CD4-positive, alpha-beta T cell treated with Interleukin-10 for 1 hour (primary cell): ENCODE measurements around the gene SLC22A4.

ENCODE experiments used
- DNase-seq: peaks from one replicate; pipeline ENCODE4 v3.0.0-alpha.2; 2020

The SLC22A4 gene

DNA sequence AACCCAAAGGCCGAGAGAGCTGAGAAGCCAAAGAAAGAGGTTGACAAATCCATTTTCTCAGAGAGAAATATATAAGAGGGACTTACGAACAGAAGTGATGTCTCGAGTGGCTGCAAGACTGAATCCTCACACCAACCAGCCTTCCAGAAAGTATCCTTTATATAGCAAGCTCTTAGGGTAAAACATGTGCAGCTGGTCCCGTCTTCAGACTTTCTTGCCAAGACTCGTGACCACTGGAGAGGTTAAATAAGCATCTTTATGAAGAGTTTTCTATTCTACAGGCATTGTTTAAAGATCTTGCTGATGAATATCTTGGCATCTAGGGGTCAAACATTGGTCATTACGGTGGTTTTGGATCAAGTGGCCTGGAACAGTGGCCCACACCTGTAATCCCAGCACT lies 16.9 kb upstream of the SLC22A4 start:
- no peak for DNase-seq

DNA sequence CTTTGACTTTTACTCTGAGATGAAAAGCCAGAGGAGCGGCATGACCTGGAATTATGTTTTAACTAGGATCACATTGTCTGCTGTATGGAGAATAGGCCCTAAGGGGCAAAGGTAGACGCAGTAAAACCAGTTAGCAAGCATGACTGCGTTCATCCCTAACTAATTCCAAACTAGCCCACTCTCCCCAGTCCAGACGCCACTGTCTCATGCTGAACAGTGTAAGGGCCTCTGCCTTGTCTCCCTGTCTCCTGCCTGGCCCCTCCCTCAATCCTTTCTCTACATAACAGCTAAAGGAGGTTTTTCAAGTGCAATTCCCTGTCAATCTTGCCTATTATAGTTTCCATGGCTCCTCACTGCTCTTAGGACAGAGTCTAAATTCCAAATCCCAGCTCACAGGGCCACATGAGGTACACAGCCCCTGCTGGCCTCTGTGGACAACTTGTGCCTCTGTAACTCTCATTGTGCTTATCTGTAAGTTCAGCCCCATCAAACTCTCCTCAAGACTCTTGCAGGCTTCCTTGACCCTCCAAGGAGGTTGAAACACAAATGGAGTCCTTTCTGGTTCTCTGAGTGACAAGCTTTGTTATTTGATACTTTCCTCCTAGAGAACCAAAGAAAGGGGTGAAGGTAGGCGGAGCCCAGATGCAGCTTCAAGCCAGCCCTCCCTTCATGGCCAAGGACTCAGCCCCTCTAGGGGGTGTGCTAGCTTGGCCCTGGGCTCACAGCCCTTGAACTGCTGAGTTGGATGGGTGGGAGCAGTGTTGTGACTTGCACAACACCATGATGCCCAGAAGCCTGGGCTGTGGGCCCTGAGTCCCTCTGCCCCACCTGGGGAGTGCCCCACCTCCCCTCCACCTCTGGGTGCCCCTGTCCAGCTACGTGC lies 16.0 kb upstream of the SLC22A4 start:
- DNase-seq, result no peak

GRCh38 chr5:132279801-132280200 lies 14.4 kb upstream of the SLC22A4 start:
- DNase-seq, result no peak

DNA sequence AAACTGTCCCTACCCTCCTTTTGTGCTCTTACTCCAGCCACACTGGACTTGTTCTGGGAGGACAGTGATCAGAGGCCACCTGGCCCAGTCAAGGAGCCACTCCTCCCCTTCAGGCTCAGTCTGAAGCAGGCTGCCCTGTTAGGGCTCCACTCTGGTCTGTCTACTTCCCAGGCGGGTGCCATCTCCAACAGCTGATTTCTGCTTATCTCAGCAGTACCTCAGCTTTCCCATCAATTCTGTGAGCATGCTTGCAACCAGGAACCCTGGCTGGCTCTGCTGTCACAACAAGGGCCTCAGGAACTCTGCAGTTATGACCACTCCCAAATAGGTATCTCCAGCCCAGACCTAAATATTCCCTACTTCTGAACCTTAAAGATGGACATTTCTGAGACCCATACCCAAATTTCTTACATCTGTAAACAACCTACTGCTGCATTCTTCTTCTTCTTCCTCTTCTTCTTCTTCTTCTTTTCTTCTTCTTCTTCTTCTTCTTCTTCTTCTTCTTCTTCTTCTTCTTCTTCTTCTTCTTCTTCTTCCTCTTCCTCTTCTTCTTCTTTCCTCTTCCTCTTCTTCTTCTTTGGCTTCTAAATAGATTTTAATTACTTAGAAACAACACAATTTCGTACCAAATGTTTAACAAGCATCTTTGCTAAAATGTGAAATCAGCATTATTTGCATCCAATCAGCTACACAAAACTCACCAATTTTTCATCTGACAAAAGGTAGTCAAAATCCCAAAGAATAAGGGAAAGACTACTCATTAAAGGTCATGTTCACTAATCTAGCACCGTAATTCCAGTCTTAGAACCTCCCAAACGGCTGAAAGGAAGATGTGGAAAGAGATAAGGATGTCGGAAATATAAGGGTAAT lies 13.6 kb upstream of the SLC22A4 start:
- DNase-seq, result no peak

DNA sequence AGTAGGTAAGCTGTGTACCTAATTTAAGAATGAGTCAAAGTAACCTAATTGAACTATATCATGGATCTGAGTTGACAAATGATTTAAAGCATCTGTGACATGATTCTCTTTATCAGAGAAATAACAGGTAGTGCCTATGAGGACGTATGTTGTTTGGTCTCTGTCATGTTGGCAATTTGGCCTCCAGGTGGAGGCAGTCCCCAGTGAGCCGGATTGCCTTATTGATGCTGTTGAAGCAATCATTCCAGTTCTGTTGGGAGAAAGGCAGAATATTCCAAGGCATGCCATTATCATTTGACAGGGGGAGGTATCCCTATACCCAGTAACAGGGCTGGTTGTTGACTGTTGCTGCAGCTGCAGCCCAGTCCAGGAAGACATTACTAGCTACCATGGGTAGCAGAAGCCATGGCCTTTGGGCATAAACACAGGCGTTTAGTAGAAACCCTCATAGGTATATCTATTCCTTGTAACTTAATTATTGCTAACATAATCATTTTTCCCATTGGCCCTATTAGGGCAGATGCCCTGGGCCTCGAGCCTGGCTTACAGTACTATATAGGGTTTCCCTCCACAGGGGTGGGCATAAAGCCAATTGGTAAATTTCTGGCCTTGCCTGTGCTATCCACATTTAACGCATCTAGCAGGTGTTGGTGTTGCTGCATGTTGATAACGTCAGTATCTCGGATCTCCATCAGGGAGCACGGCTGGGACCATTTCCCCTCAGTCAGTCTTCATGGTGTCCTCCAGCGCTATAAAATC lies 12.2 kb upstream of the SLC22A4 start:
- no peak for DNase-seq

GRCh38 chr5:132283423-132284043 lies 10.7 kb upstream of the SLC22A4 start:
- DNase-seq, result no peak

DNA sequence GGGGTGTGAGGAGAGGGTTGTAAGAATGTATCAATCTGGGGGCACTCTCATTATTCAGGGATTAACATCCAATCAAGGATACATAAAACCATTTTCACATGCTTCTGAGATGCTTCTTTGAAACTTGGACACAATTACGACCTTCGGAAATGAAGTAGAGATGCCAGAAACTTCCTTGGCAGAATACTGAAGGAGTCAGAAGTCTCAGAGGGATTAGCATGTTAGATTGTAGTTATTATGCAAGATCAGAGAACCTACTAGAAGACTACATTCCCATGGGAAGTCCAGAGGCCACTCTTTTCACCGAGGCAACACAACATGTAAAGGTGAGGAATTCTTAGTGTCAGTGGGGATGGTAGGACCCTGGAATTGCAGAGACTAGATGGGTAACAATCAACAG lies 5.1 kb upstream of the SLC22A4 start:
- DNase-seq, result no peak

GRCh38 chr5:132291026-132291425 lies 3.2 kb upstream of the SLC22A4 start:
- DNase-seq, result no peak

GRCh38 chr5:132293066-132293991 lies 865 bp upstream of the SLC22A4 start:
- peak; percentile 56 for DNase-seq

DNA sequence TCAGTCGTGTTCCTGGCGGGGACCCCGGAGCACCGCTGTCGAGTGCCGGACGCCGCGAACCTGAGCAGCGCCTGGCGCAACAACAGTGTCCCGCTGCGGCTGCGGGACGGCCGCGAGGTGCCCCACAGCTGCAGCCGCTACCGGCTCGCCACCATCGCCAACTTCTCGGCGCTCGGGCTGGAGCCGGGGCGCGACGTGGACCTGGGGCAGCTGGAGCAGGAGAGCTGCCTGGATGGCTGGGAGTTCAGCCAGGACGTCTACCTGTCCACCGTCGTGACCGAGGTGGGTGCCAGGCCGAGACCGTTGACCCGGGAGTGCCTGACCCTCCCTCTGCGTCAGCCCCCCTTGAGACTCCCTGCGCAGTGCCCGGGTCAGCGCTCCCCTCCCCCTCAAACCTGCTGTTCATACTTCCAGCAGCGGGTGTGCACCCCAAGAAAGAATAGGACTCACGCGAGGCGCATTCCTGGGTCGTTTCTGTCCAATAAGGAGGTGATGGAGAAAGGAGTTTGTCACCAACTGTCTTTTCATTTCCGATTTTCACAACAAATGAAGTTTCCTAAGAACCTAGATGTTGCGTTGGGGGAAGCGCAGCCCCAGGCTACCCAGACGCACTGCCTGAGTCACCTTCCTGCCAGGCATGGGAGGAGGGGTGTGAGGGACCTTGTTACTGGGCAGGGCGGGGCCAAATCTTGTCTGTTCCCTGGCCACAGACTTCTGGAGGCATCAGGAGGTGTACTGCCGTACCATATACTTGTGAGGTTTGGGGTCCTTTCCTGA lies 722 bp downstream of the SLC22A4 start:
- peak; percentile 61 for DNase-seq

DNA sequence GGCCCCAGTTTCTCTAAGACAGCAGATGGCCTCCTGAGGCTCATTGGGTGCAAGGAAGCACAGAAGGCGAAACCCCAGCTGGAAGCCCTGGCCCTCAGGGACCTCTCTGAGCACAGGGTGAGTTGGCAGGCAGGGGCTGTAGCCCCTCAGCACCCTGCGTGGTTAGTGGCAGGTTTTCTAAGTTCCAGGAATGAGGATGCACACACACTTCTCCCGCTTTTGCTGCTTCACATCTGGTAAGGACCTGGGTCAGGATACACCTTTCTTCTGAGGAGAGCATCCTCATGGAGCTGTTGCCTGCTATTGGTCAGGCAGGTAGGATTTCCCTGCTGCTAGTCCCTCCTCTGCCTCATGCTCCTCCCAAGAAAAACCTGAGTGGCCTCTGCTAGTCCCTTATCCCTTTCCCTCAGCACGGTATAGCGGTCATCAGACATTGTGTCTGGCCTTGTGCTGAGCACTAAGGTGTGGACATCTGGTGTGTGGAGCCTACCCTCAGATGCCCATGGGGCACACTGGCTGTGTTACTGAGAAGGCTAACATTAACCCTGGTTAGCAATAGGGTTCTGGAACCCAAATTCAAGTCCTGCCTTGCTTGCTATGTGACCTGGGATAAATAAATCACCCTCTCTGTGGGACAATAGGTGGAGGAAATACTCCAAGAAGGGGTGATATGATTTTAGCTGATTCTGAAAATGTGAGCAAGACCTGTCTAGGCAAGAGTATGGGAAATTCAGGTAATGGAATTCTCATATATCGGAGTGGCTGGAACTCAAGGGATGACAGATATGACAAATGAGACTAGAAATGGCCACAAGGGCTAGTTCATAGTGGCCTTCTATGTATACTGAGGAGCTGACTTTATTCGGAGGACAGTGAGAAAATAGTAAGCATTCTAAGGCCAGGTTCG lies 1.6 kb downstream of the SLC22A4 start:
- no peak for DNase-seq

- no peak for DNase-seq
These were observed 2.3 kb downstream of the SLC22A4 start for GRCh38 chr5:132296412-132297016.

DNA sequence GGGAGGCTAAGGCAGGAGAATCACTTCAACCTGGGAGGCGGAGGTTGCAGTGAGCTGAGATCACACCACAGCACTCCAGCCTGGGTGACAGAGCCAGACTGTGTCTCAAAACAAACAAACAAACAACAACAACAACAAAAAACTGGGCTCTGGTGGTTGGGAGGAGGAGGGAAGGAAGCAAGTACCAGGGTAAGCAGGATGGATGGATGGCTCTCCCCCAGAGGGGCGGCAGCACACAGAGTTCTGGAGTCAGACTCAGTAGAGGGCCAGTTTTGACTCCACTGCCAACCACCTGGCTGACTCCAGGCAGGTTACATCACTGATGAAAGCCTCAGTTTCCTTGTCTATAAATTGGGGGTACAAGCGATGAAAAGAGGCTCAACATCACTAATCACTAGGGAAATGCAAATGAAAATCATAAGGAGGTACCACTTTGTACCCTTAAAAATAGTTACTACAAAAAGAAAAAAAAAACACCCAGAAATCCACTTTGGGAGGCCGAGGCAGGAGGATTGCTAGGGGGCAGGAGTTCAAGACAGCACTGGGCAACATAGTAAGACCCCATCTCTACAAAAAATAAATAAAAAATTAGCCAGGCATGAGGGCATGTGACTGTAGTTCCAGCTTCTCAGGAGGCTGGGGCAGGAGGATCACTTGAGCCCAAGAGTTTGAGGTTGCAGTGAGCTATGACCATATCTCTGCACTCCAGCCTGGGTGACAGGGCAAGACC lies 3.2 kb downstream of the SLC22A4 start:
- no peak for DNase-seq

DNA sequence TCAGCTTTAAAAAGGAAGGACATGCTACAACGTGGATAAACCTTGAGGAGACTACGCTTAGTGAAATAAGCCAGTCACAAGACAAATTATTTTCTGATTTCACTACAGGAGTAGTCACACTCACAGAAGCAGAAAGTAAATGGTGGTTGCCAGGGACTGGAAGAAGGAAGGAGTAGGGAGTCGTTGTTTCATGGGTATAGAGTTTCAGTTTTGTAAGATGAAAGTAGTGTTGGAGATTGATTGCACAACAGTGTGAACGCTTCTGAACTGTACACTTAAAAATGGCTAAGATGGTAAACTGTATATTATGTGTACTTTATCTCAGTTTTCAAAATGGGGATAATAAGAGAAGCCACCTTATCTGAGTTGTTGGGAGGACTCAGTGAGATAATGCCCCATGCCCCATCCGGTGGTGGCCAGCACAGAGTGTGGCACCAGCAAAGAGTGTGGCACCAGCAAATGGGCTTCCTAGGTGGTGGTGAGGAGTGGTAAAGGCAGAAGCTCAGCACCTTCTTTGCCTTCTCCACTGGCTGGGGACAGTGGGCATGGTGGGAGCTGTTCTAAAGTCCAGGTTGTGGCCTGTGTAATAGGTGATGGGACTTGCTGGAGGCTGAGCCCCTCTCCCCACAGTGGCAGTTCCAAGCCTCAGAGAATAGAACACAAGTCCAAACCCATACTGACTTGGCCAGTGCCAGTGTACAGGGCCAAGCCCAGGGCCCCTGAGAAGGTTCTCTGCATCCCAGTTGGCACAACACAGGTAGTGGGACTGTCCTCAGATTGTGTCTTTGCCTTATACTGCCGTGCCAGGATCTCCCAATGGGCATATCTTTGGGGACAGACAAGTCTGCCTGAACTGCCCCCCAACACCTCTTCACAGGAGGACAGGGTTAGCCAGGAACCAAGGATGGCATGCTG lies 4.4 kb downstream of the SLC22A4 start:
- no peak for DNase-seq

GRCh38 chr5:132299917-132300316 lies 5.7 kb downstream of the SLC22A4 start:
- DNase-seq, result no peak

DNA sequence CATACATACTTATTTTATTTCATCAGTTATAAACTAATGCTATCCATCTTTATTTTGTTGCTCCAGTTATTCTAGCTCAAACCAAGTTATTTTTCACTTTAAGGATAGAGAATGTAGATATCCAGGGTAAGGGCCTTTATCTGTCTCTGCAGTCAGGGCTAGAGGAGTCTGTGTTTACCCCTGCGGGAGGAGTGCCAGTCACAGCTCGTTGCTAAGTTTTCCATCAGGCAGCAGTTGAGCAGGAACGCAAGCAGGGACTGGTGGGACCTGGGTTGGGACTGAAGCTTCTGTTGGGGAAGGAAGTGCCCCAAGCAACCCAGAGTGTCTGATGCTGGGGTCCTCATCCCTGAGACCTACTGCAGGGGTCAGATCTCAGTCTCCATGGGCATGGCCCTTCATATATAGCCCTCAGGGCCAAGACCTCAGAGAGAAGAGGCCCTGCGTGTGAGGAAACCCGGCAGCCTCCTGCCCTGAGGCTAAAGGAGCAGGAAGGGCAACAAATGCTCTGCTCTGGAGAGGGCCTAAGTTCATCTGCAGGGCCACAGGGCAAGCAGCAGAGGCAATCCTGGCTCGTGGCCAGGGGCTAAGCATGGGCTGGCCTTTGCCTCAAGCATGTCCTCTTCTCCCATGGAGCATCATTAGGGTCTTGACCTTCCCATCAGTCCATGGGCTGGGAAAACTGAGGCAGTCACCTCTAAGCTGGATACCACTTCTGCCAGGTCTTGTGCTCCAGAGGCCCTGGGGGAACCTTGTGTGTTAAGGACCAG lies 6.6 kb downstream of the SLC22A4 start:
- no peak for DNase-seq
